K562 (cell line): ENCODE data around the gene PRM1. TPM values are rescaled to one million over a fixed set of nuclear protein-coding genes. Genes with fewer than 3 reads are reported as not detected.

Source experiments
- HDAC6 ChIP-seq: IDR thresholded peaks from 2 replicates; pipeline ENCODE4 v1.6.1; 2012; ENCODE audit warnings: low read depth, mild to moderate bottlenecking, control low read depth, inconsistent platforms, low read length, moderate library complexity
- IRF2 ChIP-seq: sonication (generic); formaldehyde crosslinking; IDR thresholded peaks from 2 replicates; pipeline ENCODE4 v1.8.1; 2022; ENCODE audit warnings: mild to moderate bottlenecking, missing genetic modification reagents
- NFIX ChIP-seq: fragments of 250-450 bp; sonication (Bioruptor Pico); IDR thresholded peaks from 2 replicates; pipeline ENCODE4 v1.4.0; 2020; ENCODE audit warnings: low read depth, mild to moderate bottlenecking, moderate library complexity
- POLR2G ChIP-seq: fragments of 200-400 bp; formaldehyde crosslinking; IDR thresholded peaks from 2 replicates; pipeline ENCODE4 v1.6.1; 2017; ENCODE audit warnings: low read depth, mild to moderate bottlenecking, antibody characterized with exemption, low read length, moderate library complexity
- RCOR1 ChIP-seq, 2 experiments: IDR thresholded peaks; 2 replicates each; pipeline ENCODE4 v1.6.1; 2012; ENCODE audit warnings: low read depth in 2 of 2, low read length in 2 of 2, borderline replicate concordance in 1 of 2, improper control_type of control experiment in 1 of 2
- ZNF274 ChIP-seq: IDR thresholded peaks from 2 replicates; pipeline ENCODE4 v1.6.1; 2011; ENCODE audit warnings: low read depth, mild to moderate bottlenecking, low read length, moderate library complexity, borderline replicate concordance
- ZNF584 ChIP-seq: fragments of 200-800 bp; sonication (Bioruptor generic); IDR thresholded peaks from 2 replicates; pipeline ENCODE4 v1.6.1; 2016; ENCODE audit warnings: low read depth, mild to moderate bottlenecking, missing genetic modification characterization, missing compliant biosample characterization
- ZSCAN29 ChIP-seq: fragments of 450-650 bp; IDR thresholded peaks from 2 replicates; pipeline ENCODE4 v1.6.1; 2017
- polyA plus RNA-seq, 8 experiments: library from polyadenylated mRNA; depleted of rRNA in 4 of 8; stranded (reverse) in 5 of 8; unstranded in 3 of 8; fragments of >200 nt; fragmentation: Nextera tagmentation in 2 of 8; fragmentation: Illumina TruSeq in 1 of 8; extraction: Ambion mirVana in 2 of 8; extraction: Trizol in 1 of 8; gene quantifications; 2 replicates each; pipeline versions ENCODE4 v1.2.1 to v1.2.3, GENCODE V29; 2011 to 2014; ENCODE audit warnings: inconsistent platforms in 1 of 8, missing spikeins in 1 of 8
- total RNA-seq, 7 experiments: library from RNA; depleted of rRNA in 6 of 7; stranded (reverse); fragments of >200 nt in 6 of 7; fragmentation: Illumina TruSeq in 2 of 7; extraction: Trizol in 2 of 7; gene quantifications; 2 replicates each; pipeline versions ENCODE4 v1.2.1 to v1.2.3, GENCODE V29; 2011 to 2021; ENCODE audit warnings: low replicate concordance in 1 of 7
- TF ChIP-seq, protein P1 (sequence below): fragments of 450-650 bp; IDR thresholded peaks from 2 replicates; pipeline ENCODE4 v1.6.1; 2017; ENCODE audit warnings: antibody characterized with exemption, mild to moderate bottlenecking
- TF ChIP-seq, protein P2 (sequence below), 2 experiments: fragments of 250-450 bp in 1 of 2; fragments of 450-650 bp in 1 of 2; sonication (Bioruptor Pico) in 1 of 2; IDR thresholded peaks; 2 replicates each; pipeline versions ENCODE4 v1.6.1 to v1.8.0; 2016 to 2021; ENCODE audit warnings: mild to moderate bottlenecking in 2 of 2, moderate library complexity in 2 of 2, missing compliant biosample characterization in 1 of 2, missing genetic modification characterization in 1 of 2

PRM1 gene
- total and polyA plus RNA-seq, 9 of the 15 experiments (the other 6 are each of a cell fraction or from before 2014, with no cell fraction given), result not detected

DNA sequence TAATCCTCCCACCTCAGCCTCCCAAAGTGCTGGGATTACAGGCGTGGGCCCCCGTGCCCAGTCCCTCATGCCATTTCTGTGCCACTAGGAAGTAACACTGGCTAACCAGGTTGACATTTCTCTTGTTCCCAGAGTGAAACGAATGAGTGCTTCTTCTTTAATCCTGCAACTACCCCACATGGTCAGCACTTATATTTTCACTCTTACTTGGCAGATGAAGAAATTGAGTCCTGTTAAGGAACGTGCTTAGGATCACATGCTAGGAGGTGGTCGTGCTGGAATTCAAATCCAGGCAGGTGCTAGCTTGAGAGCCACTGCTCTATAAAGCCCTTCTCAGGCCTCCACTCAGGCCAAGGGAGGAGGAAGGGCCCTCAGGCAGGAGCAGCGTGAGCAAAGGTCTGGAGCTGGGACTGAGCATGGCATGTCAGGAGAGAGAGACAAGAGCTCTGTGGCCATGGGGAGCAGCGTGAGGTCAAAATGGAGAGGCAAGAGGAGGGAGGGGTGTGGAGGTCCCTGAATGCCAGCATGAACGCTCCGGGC, 45.7 kb upstream of the PRM1 start (continued):
- TF ChIP-seq, protein P1, sequence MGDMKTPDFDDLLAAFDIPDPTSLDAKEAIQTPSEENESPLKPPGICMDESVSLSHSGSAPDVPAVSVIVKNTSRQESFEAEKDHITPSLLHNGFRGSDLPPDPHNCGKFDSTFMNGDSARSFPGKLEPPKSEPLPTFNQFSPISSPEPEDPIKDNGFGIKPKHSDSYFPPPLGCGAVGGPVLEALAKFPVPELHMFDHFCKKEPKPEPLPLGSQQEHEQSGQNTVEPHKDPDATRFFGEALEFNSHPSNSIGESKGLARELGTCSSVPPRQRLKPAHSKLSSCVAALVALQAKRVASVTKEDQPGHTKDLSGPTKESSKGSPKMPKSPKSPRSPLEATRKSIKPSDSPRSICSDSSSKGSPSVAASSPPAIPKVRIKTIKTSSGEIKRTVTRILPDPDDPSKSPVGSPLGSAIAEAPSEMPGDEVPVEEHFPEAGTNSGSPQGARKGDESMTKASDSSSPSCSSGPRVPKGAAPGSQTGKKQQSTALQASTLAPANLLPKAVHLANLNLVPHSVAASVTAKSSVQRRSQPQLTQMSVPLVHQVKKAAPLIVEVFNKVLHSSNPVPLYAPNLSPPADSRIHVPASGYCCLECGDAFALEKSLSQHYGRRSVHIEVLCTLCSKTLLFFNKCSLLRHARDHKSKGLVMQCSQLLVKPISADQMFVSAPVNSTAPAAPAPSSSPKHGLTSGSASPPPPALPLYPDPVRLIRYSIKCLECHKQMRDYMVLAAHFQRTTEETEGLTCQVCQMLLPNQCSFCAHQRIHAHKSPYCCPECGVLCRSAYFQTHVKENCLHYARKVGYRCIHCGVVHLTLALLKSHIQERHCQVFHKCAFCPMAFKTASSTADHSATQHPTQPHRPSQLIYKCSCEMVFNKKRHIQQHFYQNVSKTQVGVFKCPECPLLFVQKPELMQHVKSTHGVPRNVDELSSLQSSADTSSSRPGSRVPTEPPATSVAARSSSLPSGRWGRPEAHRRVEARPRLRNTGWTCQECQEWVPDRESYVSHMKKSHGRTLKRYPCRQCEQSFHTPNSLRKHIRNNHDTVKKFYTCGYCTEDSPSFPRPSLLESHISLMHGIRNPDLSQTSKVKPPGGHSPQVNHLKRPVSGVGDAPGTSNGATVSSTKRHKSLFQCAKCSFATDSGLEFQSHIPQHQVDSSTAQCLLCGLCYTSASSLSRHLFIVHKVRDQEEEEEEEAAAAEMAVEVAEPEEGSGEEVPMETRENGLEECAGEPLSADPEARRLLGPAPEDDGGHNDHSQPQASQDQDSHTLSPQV, result no peak
- TF ChIP-seq NFIX (CRISPR knock-in tag) (no peak), RCOR1 (IDR thresholded peaks at IDR 0.05; ENCODE audit: borderline replicate concordance in 1 of 2, low read depth in 2 of 2, low read length in 2 of 2) (no peak), POLR2G (no peak), IRF2 (CRISPR knock-in tag) (no peak), ZSCAN29 (no peak), ZNF274 (no peak), ZNF584 (CRISPR knock-in tag) (no peak), HDAC6 (no peak)
- TF ChIP-seq, protein P2, sequence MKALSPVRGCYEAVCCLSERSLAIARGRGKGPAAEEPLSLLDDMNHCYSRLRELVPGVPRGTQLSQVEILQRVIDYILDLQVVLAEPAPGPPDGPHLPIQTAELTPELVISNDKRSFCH (CRISPR knock-in tag; IDR thresholded peaks at IDR 0.05), result no peak
- TF ChIP-seq, protein P2 (tag; IDR thresholded peaks at IDR 0.05), result no peak
